ENCODE measurements around the gene RPTOR.

RPTOR gene

DNA sequence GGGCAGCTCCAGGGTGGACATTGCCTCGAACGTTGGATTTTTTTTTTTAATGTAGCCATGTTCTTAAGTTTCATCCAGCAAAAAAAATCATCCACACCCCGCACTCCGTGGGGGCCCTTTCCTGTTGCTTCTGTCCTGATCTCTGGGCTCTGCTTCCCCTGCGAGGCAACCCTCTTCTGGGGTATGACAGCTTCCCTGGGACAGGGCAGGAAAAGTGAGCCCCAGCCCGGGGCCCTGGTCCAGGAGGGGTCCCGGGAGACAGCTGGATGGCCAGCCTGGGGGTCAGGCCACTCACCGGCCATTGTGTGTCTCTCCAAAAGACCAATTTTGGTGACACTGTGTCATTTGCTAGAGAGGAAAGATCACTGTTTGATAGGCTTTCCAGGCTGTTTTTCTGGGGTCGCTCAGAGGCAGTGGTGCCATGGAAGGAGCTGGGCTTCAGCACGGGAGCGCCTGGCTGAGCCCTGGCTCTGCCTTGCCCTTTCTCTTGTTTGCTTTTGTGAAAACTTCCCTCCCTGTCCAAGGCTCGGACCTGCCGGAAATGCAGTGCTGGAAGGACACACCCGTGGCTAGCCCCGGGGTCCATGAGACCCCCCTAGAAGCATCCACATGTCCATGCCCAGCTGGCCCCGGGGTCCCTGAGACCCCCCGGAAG lies 406.0 kb downstream of the RPTOR start:
- no peak for DNase-seq

GRCh38 chr17:80951121-80952090 lies 406.8 kb downstream of the RPTOR start:
- DNase-seq = no peak

DNA sequence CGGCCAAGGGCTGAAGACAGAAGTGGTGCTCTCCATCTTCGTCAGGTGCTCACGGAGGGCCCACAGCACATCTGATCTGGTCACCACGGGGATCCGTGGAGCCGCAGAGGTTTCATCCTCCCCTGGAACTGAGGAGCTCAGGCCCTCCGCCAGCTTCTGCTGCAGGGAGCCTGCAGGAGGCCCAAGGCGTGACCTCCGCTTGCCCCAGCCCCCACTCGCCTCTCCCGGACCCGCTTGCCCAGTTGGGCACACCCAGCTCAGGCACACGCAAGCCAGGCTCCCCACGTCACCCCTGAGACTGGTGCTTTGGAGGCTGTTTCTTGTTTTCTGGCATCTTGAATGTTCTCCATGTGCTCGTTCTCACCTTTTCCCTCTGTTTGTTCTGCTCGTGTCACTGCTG lies 407.7 kb downstream of the RPTOR start:
- DNase-seq = no peak

DNA sequence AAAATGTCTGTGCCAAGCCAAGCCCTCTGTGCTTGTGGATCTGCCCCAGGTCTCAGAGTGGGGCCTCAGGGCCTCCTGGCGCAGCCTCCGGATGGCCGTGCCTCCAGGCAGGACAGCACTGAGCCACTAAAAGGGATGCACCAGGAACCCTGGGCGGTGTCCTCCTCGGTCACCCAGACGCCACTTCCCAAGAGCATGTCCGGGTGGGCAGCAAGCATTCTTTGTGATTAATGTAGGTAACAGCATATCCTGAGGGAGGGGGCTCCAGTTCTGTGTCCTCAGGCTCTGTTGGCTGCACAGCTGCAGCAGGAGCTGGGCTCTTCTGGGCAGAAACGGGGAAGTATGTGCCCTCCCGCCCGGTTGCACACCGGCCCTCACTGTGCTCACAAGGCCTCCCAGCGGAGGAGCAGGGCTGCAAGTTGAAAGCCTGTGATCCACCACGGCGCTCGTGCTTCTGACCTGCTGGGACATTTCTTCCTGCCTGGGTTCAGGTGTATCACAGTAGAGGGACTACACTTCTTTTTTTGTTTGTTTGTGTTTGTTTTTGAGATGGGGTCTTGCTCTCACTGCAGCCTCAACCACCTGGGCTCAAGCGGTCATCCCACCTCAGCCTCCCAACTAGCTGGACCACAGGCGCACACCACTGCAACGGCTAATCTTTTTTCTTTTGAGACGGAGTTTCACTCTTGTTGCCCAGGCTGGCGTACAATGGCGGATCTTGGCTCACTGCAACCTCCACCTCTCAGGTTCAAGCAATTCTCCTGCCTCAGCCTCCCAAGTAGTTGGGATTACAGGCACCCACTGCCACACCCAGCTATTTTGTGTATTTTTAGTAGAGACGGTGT lies 409.1 kb downstream of the RPTOR start:
- no peak for DNase-seq

DNA sequence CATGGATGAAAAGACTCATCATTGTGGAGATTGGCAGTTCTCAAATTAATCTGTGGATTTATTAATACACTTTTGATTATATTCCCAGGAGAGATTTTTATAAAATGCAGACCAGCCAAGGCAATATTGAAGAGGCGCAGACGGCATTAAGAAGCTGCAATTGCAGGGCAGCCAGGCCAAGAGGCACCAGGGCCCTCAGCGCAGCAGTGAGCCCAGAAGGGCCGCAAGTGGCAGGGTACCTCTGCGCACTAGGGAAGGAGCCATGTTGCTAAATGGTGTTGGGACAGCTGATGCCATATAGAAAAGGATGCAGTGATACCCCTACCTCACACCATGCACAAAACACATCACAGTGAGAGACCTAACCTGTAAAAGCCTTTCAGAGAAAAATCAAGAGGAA lies 410.4 kb downstream of the RPTOR start:
- no peak for DNase-seq

- no peak for DNase-seq
Measured at GRCh38 chr17:80955671-80956280, 411.1 kb downstream of the RPTOR start.

- no peak for DNase-seq
Measured at GRCh38 chr17:80956321-80957190, 411.9 kb downstream of the RPTOR start.

DNA sequence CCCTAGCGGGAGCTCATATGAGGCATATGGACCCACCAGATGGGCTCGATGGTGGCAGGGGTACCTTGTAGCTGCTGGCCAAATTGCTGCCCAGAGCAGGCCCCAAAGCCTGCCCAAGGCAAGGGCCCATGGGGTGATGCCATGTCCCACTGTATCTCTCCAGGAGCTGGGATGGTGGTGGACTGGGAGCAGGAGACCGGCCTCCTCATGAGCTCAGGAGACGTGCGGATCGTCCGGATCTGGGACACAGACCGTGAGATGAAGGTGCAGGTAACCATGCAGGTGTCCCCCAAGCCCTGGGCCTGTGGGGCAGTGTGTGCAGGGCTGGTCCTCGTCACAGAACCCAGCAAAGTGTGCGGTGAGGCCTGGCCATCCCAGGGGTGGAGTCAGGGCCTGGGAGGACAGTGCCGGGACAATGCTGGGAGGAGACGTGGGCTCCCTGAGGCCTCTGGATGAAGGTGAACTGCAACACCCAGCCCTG lies 412.9 kb downstream of the RPTOR start:
- no peak for DNase-seq

DNA sequence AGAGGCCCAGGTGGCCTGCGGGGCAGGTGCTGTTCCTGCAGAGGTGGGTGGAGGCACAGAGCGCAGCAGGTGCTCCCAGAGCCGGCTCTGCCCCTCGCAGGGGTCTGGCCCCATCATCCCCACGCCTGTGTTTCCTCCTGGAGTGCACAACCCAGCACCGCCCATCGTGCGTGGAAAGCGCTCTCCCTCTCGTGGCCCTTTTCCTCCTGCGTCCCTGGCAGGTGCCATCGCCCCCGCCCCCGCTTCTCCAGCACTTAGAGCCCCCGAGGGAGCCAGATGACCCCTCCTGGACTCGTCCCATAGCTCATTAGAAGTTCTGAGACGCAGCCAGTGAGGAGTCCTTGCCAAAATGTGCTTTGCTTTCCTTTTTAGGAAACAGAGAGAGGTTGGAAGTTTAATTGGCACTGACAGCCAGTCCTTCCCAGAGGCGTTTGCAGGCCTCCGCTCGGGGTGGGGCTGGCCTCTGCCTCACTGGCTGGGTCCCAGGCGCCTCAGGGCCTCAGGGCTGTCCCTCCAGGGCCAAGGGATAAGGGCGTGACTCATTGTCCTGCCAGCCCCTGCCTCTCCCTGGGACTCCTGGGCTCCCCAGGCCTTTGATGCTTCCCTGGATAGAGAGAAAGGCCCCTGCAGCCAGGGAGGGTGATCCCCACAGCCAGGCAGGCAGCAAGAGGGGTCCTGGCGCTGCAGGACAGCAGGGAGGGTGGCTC lies 414.8 kb downstream of the RPTOR start:
- DNase-seq = no peak

DNA sequence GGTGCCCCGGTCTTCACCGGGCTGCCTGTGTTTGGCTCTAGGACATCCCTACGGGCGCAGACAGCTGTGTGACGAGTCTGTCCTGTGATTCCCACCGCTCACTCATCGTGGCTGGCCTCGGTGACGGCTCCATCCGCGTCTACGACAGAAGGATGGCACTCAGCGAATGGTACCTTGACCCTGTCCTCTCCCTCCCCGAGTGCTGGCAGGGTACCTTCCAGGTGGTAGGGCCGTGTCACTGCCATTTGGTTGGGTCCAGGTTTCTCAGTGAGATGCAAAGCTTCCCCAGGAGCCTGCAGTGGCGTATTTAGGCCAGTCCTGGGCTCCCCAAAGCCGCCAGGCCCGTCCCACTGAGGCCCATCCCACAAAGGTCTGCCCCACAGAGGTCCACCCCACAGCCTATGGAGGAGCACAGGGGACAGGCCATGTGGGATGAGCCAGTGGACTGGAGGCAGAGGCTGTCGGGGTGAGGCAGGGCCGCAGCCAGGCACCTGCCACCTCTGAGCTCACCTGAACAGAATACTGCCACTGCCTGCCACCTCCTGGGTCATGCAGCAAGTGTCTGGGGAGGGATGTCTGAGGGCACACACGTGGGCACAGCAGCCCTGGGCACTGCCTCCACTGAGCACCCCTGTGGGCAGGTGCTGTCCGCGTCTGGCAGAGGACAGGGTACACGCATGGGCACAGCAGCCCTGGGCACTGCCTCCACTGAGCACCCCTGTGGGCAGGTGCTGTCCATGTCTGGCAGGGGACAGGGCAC lies 415.6 kb downstream of the RPTOR start:
- DNase-seq = no peak

- DNase-seq = no peak
Measured at GRCh38 chr17:80960797-80961452, 416.3 kb downstream of the RPTOR start.

- peak; percentile 36 for DNase-seq
Measured at GRCh38 chr17:80961541-80962330, 417.1 kb downstream of the RPTOR start.

GRCh38 chr17:80962356-80963329 lies 418.0 kb downstream of the RPTOR start:
- DNase-seq = peak; percentile 53

- no peak for DNase-seq
Measured at GRCh38 chr17:80963812-80964543, 419.3 kb downstream of the RPTOR start.

GRCh38 chr17:80964544-80964856 lies 419.9 kb downstream of the RPTOR start:
- DNase-seq = no peak

DNA sequence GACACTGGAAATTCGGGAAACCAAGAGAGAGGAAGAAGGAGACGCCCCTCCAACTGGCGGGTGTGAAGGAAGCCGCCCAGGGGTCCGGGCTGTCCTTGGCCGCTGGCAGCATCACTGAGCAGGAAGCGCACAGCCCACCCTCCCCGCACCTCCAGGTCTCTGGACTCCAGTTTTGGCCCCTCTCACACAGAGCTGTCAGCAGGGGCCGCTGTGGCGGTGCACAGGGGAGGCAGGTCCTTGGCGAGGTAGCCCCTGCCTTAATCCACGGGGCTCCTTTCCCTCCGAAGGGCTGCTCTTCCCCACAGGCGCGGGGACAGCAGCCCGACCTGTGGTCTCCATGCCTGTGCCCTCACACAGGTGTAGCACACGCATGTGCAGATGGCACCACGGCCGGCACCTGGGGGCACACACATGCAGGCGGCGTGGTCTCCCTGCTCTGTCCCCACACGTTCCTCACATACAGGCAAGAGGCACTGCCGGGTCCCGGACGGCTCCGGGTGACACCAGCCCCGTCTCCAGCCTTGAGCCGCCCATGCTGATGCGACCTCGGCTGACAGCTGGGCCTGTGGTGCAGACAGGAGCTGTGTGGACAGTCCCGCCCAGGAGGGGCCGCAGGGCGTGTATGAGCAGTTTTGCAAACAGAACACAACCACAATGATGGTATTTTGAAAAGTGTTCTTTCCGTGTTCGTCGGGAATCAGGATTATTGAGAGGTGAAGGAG lies 420.4 kb downstream of the RPTOR start:
- no peak for DNase-seq
